PFSK-1 (cell line): ENCODE measurements around the gene SERP2. TPM values are rescaled to one million over a fixed set of nuclear protein-coding genes. Genes with fewer than 3 reads are reported as not detected.

Experiments
- FOXP2 ChIP-seq: optimal IDR thresholded peaks from 2 replicates; pipeline ENCODE3; 2011; ENCODE audit warnings: borderline replicate concordance, control low read depth, inconsistent platforms; ENCODE audit not compliant: insufficient read depth; ENCODE audit errors: extremely low read length, extremely low read depth
- POLR2AphosphoS5 ChIP-seq: IDR thresholded peaks from 2 replicates; pipeline ENCODE4 v1.6.1; 2012; ENCODE audit warnings: low read depth, mild to moderate bottlenecking, control low read depth, low read length, moderate library complexity
- SIN3A ChIP-seq: IDR thresholded peaks from 2 replicates; pipeline ENCODE4 v1.6.1; 2012; ENCODE audit warnings: mild to moderate bottlenecking, low read length, moderate library complexity, borderline replicate concordance; ENCODE audit not compliant: insufficient read depth
- TAF1 ChIP-seq: IDR thresholded peaks from 2 replicates; pipeline ENCODE4 v1.6.1; 2012; ENCODE audit warnings: low read length, control low read depth, borderline replicate concordance; ENCODE audit not compliant: insufficient read depth
- polyA plus RNA-seq: library from polyadenylated mRNA; unstranded; fragments of >200 nt; gene quantifications from one replicate; pipeline ENCODE4 v1.2.1, GENCODE V29; 2012; ENCODE audit warnings: low read depth, missing spikeins; ENCODE audit not compliant: insufficient read length
- TF ChIP-seq, protein P1 (sequence below), 2 experiments: IDR thresholded peaks; 2 replicates each; pipeline versions ENCODE4 v1.6.1 to v1.8.0; 2011 to 2012; ENCODE audit warnings: low read depth in 2 of 2, low read length in 2 of 2, control low read depth in 1 of 2, inconsistent platforms in 1 of 2, mild to moderate bottlenecking in 1 of 2, moderate library complexity in 1 of 2; ENCODE audit not compliant: insufficient read depth in 1 of 2

Gene SERP2
- not detected for polyA plus RNA-seq

DNA sequence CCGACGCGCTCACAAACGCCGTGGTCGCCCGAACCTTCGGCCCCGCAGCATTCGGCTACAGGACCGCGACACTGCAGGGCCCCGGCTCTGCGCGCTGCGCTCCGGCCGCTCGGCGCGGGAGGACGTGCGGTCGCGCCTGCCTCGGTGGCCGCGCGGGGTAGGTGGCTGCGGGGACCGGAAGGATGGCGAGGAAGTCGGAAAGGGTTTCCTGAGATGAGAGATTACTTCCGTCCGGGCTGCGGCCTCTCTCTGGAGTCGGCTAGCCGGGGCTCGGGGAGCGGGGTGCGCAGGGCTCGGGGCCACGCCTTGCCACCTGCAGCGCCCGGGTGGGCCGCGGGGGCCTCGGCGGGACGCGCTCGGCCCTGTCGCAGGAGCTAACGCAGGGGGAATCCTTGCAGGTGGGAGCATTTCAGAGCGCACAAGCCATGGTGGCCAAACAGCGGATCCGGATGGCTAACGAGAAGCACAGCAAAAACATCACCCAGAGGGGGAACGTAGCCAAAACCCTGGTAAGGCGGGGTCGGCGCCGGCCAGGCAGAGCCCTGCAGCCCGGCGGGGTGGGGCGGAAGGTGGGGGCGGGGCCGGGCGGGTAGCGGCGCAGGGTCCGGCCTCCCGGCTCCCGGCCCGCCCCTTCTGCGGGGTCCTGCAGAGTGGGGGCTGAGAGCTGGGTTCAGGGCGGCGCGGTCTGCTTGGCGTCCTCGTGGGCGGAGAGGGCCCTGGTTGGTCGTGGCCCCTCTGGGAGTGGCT, at the start of gene SERP2:
TSS of gene SERP2 (plus strand) at position 224 of the 747 bp plus-strand sequence. CDS start at position 426, 202 bp downstream.
- TF ChIP-seq TAF1 (no peak), FOXP2 (no peak), POLR2AphosphoS5 (no peak), SIN3A (no peak)
- TF ChIP-seq, protein P1, sequence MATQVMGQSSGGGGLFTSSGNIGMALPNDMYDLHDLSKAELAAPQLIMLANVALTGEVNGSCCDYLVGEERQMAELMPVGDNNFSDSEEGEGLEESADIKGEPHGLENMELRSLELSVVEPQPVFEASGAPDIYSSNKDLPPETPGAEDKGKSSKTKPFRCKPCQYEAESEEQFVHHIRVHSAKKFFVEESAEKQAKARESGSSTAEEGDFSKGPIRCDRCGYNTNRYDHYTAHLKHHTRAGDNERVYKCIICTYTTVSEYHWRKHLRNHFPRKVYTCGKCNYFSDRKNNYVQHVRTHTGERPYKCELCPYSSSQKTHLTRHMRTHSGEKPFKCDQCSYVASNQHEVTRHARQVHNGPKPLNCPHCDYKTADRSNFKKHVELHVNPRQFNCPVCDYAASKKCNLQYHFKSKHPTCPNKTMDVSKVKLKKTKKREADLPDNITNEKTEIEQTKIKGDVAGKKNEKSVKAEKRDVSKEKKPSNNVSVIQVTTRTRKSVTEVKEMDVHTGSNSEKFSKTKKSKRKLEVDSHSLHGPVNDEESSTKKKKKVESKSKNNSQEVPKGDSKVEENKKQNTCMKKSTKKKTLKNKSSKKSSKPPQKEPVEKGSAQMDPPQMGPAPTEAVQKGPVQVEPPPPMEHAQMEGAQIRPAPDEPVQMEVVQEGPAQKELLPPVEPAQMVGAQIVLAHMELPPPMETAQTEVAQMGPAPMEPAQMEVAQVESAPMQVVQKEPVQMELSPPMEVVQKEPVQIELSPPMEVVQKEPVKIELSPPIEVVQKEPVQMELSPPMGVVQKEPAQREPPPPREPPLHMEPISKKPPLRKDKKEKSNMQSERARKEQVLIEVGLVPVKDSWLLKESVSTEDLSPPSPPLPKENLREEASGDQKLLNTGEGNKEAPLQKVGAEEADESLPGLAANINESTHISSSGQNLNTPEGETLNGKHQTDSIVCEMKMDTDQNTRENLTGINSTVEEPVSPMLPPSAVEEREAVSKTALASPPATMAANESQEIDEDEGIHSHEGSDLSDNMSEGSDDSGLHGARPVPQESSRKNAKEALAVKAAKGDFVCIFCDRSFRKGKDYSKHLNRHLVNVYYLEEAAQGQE (IDR thresholded peaks at IDR 0.05; ENCODE audit: insufficient read depth in 1 of 2, low read depth in 2 of 2, low read length in 2 of 2) = no peak

DNA sequence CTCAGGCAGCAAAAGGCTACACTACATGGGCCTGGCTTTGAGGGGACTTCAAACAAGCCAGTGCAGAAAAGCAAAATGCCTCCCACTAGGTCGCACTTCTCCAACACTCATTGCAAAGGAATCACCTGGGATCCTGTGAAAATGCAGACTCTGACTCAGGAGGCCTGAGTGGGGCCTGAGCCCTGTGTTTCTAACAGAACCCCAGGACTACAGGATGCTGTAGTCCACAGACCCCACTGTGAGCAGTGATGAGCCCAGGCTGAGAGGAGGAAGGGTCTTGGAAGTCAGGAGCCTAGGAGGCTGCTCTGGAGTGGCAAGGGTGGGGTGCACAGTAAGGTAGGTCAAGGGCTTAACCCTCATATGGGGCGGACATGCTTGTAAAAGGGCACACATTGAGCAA, 46.7 kb upstream of the SERP2 start:
- TF ChIP-seq SIN3A (no peak), POLR2AphosphoS5 (no peak), TAF1 (no peak), FOXP2 (no peak)
- TF ChIP-seq, protein P1 (IDR thresholded peaks at IDR 0.05; ENCODE audit: insufficient read depth in 1 of 2, low read depth in 2 of 2, low read length in 2 of 2) = no peak

DNA sequence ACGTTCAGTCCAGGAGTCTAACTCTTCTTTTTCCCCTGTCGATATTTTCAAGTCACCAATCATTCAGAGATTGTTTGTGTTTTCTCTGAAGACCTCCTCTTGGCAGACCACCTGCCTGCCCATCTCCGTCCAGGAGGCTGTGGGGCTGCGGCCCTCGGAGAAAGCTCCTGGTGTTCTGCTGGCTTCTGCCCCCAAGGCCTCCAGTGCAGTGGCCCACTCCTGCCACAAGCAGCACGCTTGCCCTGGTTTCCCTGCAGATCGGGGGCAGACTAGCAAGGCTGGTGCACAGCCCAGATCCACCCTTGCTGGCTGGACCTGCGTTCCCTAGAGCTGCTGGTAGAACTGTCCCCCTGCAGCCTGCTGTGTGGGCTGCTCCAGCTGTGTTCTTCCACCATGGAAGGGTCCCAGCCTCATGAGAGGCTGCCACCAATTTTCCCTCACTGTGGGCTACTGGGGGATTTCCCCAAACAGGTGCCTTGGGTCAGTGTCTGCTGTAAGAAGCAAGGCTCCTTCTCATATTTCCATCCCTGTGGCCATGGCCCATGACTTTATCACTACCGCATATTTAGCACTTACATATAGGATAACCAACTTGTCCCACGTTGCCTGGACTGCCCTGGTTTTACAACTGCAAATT, 43.6 kb upstream of the SERP2 start:
- no peak for TF ChIP-seq FOXP2
- no peak for TF ChIP-seq POLR2AphosphoS5
- TF ChIP-seq TAF1 = no peak

DNA sequence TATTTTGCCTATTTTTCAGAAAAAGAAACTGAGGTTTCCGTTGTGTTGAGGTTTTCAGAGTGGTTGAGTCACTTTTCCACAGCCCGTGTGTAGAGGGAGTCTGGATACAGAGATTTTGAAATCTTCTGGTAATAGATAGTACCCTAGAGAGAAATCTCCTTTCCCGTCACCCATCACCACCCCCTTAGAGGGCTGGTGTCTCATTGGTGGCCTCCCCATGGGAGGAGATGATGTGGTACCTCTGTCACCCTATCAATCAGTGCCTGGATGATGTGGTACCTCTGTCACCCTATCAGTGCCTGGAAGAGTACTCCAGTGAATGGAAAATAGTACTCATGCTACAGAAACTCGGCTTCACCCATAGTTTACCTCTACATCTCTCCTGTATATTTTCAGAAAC, 42.2 kb upstream of the SERP2 start:
- TF ChIP-seq POLR2AphosphoS5 (no peak), FOXP2 (no peak), TAF1 (no peak)
- TF ChIP-seq, protein P1 (IDR thresholded peaks at IDR 0.05; ENCODE audit: insufficient read depth in 1 of 2, low read depth in 2 of 2, low read length in 2 of 2) = no peak

DNA sequence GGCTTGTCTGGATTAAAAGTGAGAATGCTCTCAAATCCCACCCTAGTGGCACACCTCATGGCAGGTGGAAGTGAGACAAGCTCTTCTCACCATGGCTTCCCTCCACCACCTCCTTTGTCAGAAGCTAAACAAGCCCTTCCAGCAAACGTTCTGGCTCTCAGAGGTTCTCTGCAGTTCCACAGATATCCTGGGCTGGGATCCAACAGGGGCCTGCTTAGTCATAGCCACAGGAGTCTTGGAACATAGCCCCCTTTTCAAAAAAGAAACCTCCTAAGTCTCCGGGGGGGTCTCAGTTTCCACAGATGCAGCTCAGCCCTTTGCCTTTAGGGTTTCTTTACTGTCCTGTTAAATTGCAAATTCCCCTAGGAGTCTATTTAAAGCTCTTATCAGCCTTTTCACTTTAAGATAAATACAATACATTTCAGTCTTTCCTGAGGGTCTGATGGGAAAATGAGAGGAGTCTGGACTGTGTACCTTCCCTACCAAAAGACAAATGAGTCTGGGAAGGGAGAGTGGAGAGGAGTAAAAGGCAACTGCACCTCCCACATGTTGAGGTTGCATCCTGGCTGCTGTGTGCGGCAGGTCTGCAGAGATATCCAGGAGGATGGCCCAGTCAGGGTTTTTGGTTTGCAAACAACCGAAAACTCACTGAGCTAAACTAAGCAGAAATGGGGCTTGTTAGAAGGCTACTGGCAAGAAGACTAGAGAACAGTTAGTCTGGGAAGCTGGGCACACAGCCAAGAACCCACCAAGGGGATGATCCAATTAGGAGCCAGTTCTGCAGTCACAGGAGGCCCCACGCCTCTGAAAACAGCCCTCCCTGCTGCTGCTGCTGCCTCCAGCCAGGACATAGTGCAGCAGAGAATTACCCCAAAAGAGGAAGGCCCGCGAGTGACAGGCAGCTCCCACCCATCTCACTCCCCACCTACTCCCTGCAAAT, 41.4 kb upstream of the SERP2 start:
- TF ChIP-seq POLR2AphosphoS5 (no peak), SIN3A (no peak), FOXP2 (no peak), TAF1 (no peak)
- TF ChIP-seq, protein P1 (IDR thresholded peaks at IDR 0.05; ENCODE audit: insufficient read depth in 1 of 2, low read depth in 2 of 2, low read length in 2 of 2) = no peak
